Upper lobe of right lung (tissue), 1 donor: Measurements from ENCODE around the gene GSK3B. TPM values are rescaled to one million over a fixed set of nuclear protein-coding genes. Genes with fewer than 3 reads are reported as not detected.
A peak's percentile ranks its signal among the peaks of the same experiment; 100 is the strongest.
"Not testable (repeated sequence)": the region's sequence is repeated elsewhere in the genome, so short reads cannot be mapped to it uniquely, and the experiment has no call there.

ENCODE experiments used
- ATAC-seq: fragments of 200-7000 bp; cut with Tn5 transposase; one replicate; pipeline ENCODE4 v1.9.1; 2020; ENCODE audit warnings: mild to moderate bottlenecking, moderate library complexity
- DNase-seq: peaks from one replicate; pipeline ENCODE4 v3.0.0-alpha.2; 2020
- H3K27ac ChIP-seq: fragments of 200-600 bp; one replicate; pipeline ENCODE4 v1.8.0; 2022
- H3K27me3 ChIP-seq: fragments of 200-600 bp; one replicate; pipeline ENCODE4 v1.8.0; 2022; ENCODE audit warnings: mild to moderate bottlenecking
- H3K36me3 ChIP-seq: fragments of 200-600 bp; one replicate; pipeline ENCODE4 v1.8.0; 2022
- H3K4me1 ChIP-seq: fragments of 200-600 bp; one replicate; pipeline ENCODE4 v1.8.0; 2022
- H3K4me3 ChIP-seq: fragments of 200-600 bp; one replicate; pipeline ENCODE4 v1.8.0; 2022; ENCODE audit warnings: mild to moderate bottlenecking
- H3K9me3 ChIP-seq: fragments of 200-600 bp; one replicate; pipeline ENCODE4 v1.8.0; 2022
- intact Hi-C: fragments of 100-400 bp; cut with DNase I; formaldehyde crosslinking; loops from one replicate; pipeline ENCODE4 v1.11.0; 2022
- total RNA-seq: library from RNA; stranded (reverse); fragmentation: NEBNext Ultra II Directional; extraction: Animal tissue kit (Norgen Biotek cat#: 25700); gene quantifications from one replicate; pipeline ENCODE4 v1.2.1, GENCODE V29; 2021
- TF ChIP-seq, protein P1 (sequence below): fragments of 200-600 bp; IDR thresholded peaks from one replicate; pipeline ENCODE4 v1.8.0; 2022; ENCODE audit warnings: antibody characterized with exemption
- donor health status: DM: no; HTN: yes; CAD: no; lungs with severe emphysema.

The GSK3B gene
- total RNA-seq, 1 donor from 2014 or later = 55.2 TPM

DNA sequence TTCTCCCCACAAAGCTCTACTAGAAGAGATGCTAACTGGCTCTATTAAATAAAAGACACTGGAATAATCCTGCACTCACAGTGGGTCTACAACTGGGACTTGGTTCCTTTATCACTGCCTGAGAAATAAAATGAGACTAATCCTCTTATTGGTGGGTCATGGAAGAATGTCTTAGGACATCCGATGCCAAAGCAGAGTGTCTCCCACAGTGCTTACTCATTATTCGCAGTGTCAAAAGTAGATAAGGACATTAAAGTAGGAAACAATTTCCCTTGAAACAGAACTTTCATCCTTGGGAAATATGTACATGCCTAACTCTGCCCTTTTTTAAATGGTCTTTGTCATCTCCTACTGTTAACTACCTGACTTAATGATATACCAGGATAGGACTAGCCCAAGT is 71.5 kb downstream of the GSK3B start:
- Histone ChIP-seq H3K27ac (no peak overlapping the region), H3K36me3 (no peaks in the 10 kb centered on the region), H3K4me1 (peaks cover 29% of the 10 kb centered on the region), H3K4me3 (no peak overlapping the region), H3K27me3 (no peaks in the 10 kb centered on the region), H3K9me3 (no peaks in the 10 kb centered on the region)
- TF ChIP-seq, protein P1, sequence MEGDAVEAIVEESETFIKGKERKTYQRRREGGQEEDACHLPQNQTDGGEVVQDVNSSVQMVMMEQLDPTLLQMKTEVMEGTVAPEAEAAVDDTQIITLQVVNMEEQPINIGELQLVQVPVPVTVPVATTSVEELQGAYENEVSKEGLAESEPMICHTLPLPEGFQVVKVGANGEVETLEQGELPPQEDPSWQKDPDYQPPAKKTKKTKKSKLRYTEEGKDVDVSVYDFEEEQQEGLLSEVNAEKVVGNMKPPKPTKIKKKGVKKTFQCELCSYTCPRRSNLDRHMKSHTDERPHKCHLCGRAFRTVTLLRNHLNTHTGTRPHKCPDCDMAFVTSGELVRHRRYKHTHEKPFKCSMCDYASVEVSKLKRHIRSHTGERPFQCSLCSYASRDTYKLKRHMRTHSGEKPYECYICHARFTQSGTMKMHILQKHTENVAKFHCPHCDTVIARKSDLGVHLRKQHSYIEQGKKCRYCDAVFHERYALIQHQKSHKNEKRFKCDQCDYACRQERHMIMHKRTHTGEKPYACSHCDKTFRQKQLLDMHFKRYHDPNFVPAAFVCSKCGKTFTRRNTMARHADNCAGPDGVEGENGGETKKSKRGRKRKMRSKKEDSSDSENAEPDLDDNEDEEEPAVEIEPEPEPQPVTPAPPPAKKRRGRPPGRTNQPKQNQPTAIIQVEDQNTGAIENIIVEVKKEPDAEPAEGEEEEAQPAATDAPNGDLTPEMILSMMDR = no peak
- ATAC-seq = no peak
- no peak for DNase-seq
- intact Hi-C loops = no loop called here

DNA sequence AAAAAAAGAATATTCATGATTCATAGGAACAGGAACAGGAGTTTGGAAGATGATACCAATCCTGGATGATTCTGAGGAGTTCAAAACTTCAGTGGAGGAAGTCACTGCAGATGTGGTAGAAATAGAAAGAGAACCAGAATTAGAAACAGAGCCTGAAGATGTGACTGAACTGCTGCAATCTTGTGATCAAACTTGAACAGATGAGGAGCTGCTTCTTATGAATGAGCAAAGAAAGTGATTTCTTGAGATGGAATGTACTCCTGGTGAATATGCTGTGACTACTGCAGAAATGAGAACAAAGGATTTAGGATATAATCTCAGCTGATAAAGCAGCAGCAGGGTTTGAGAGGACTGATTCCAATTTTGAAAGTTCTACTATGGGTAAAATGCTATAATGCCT is 72.7 kb downstream of the GSK3B start:
- peaks cover 37% of the 10 kb centered on the region for H3K4me1 ChIP-seq

DNA sequence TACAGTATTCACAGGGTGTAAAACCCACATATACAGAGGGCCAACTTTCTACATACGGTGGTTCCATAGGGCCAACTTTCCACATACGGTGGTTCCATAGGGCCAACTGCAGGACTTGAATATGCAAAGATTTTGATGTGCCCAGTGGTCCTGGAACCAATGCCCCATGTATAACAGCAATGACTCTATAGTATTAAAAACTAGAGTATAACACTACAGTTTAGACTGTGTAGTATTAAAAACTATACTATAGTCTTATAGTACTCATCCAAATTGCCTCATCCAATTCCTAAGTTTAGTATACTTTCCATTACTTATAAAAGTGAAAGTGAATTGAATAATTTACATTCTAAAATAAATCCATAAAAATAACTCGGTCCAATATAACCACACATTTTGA is 75.9 kb downstream of the GSK3B start:
- H3K36me3 ChIP-seq = no peaks in the 10 kb centered on the region
- no peak for ATAC-seq
- intact Hi-C loops = no loop called here
- H3K27me3 ChIP-seq = no peaks in the 10 kb centered on the region
- H3K27ac ChIP-seq = no peak overlapping the region
- no peak for DNase-seq
- H3K4me1 ChIP-seq = peaks cover 60% of the 10 kb centered on the region
- H3K9me3 ChIP-seq = no peaks in the 10 kb centered on the region
- TF ChIP-seq, protein P1 = no peak
- H3K4me3 ChIP-seq = no peak overlapping the region

More for the DNA sequence above, 72.7 kb downstream of the GSK3B start:
- TF ChIP-seq, protein P1 = no peak
- Histone ChIP-seq H3K36me3 (no peaks in the 10 kb centered on the region), H3K27ac (no peak overlapping the region), H3K9me3 (no peaks in the 10 kb centered on the region), H3K4me3 (no peak overlapping the region), H3K27me3 (no peaks in the 10 kb centered on the region)
- no peak for ATAC-seq
- no peak for DNase-seq
- intact Hi-C loops = no loop called here

DNA sequence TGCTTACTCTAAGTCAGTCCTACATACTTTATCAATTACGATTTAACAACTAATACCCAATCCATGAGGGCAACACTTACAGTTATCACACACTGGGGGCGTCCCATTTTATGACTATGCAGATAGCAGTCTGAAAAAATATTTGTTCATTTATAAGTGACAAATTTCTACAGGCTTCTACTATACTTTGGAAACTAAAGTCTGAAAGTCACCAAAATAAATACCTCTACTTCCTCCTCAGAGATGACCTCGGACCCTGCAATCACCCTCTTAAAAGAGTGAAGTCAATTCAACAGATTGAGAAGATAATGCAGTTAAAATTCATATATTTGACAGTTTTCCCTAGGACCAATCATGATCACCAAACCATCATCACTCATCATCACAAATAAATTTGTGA is 76.6 kb downstream of the GSK3B start:
- DNase-seq = no peak
- no peak for ATAC-seq
- no peaks in the 10 kb centered on the region for H3K9me3 ChIP-seq
- no peaks in the 10 kb centered on the region for H3K36me3 ChIP-seq
- H3K27me3 ChIP-seq = no peaks in the 10 kb centered on the region
- TF ChIP-seq, protein P1 = no peak
- H3K27ac ChIP-seq = no peak overlapping the region
- no peak overlapping the region for H3K4me3 ChIP-seq
- intact Hi-C loops = no loop called here
- peaks cover 61% of the 10 kb centered on the region for H3K4me1 ChIP-seq

DNA sequence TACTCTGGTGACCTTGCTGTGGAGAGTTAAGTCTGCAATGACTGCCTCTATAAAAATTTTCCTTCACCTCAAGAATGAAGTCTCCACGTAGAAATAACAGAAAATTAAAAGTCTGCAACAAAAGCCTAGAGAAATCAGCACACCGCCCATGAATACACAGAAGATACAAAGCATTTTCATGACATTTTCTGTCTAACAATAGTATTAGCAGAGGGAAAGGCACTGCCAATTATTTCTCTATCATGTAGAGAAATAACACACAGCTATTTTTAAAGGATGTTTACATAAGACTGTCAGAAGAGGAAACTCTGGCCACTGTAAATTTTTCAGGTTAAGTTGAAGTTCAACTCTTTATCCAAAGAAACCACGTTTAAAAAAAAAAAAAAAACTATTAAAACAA is 80.8 kb downstream of the GSK3B start:
- TF ChIP-seq, protein P1 = no peak
- H3K27ac ChIP-seq = no peak overlapping the region
- no peaks in the 10 kb centered on the region for H3K36me3 ChIP-seq
- H3K27me3 ChIP-seq = no peaks in the 10 kb centered on the region
- no peak overlapping the region for H3K4me3 ChIP-seq
- H3K9me3 ChIP-seq = no peaks in the 10 kb centered on the region
- intact Hi-C loops = no loop called here
- no peak for ATAC-seq
- no peak for DNase-seq
- peaks cover 55% of the 10 kb centered on the region for H3K4me1 ChIP-seq

DNA sequence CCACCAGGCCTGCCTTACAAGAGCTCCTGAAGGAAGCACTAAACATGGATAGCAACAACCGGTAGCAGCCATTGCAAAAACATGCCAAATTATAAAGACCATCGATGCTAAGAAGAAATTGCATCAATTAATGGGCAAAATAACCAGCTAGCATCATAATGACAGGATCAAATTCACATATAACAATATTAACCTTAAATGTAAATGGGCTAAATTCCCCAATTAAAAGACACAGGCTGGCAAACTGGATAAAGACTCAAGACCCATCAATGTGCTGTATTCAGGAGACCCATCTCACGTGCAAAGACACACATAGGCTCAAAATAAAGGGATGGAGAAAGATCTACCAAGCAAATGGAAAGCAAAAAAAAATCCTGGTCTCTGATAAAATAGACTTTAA is 88.5 kb downstream of the GSK3B start:
- H3K36me3 ChIP-seq, H3K4me3 ChIP-seq, H3K9me3 ChIP-seq, H3K27ac ChIP-seq, intact Hi-C loops, ATAC-seq, DNase-seq, H3K4me1 ChIP-seq, H3K27me3 ChIP-seq: not testable (repeated sequence)

DNA sequence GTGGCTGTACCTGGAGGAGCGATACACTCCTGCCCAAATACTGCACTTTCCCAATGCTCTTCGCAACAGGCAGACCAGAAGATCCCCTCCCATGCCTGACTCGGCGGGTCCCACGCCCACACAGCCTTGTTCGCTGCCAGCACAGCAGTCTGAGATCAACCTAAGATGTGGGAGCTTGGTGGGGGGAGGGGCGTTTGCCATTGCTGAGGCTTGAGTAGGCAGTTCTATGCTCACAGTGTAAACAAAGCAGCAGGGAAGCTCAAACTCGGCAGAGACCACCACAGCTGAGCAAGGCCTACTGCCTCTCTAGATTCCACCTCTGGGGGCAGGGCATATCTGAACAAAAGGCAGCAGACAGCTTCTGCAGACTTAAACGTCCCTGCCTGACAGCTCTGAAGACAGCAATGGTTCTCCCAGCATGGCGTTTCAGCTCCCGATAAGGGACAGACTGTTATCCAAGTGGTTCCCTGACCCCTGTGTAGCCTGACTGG is 90.2 kb downstream of the GSK3B start:
- ATAC-seq = peak; percentile 45
- DNase-seq, H3K4me3 ChIP-seq, intact Hi-C loops, H3K27ac ChIP-seq, H3K27me3 ChIP-seq, H3K9me3 ChIP-seq, H3K4me1 ChIP-seq: not testable (repeated sequence)
- peaks cover 11% of the 10 kb centered on the region for H3K36me3 ChIP-seq
